PC-9 (cell line): ENCODE measurements around the gene CADM1. TPM values are rescaled to one million over a fixed set of nuclear protein-coding genes. Genes with fewer than 3 reads are reported as not detected.

Source experiments
- BruUV-seq: library from RNA; stranded (reverse); fragments of 400-500 nt; replicated peaks from 2 replicates; lab custom pipeline; 2021; lab: Mats Ljungman, UMichigan
- CTCF ChIA-PET: fragments of 300-600 bp; sonication (Branson Sonifier 250); formaldehyde crosslinking; loops from one replicate; lab custom pipeline; 2022; ENCODE audit warnings: antibody characterized with exemption; lab: Charles Lee
- POLR2A ChIA-PET: fragments of 300-600 bp; sonication (Branson Sonifier 250); formaldehyde crosslinking; loops from one replicate; lab custom pipeline; 2022; ENCODE audit warnings: antibody characterized with exemption; ENCODE audit not compliant: unreplicated experiment; lab: Charles Lee
- DNase-seq, 2 experiments: peaks; one replicate each; pipeline versions ENCODE4 v3.0.0 to v3.0.0-alpha.2; 2015 to 2022; ENCODE audit warnings: mixed read lengths in 1 of 2
- H2AFZ ChIP-seq: fragments of 200-600 bp; sonication (generic); 2 replicates; pipeline ENCODE4 v1.8.1; 2017; ENCODE audit warnings: antibody characterized with exemption
- H3F3A ChIP-seq: fragments of 200-600 bp; sonication (generic); 2 replicates; pipeline ENCODE4 v1.8.1; 2017; ENCODE audit warnings: antibody characterized with exemption, mild to moderate bottlenecking, low read depth; ENCODE audit not compliant: insufficient read depth
- H3K27ac ChIP-seq: fragments of 200-600 bp; sonication (generic); 2 replicates; pipeline ENCODE4 v1.6.1; 2016; ENCODE audit warnings: mixed run types
- H3K27me3 ChIP-seq: fragments of 200-600 bp; sonication (generic); 2 replicates; pipeline ENCODE4 v1.6.1; 2016; ENCODE audit warnings: low read depth, mixed run types; ENCODE audit not compliant: insufficient read depth
- H3K36me3 ChIP-seq: fragments of 200-600 bp; sonication (generic); 2 replicates; pipeline ENCODE4 v1.6.1; 2016; ENCODE audit warnings: low read depth, mixed run types
- H3K4me1 ChIP-seq: fragments of 200-600 bp; sonication (generic); replicated peaks from 2 replicates; pipeline ENCODE4 v1.6.1; 2016; ENCODE audit warnings: mixed run types; ENCODE audit not compliant: insufficient read depth
- H3K4me2 ChIP-seq: fragments of 200-600 bp; sonication (generic); 2 replicates; pipeline ENCODE4 v1.6.1; 2017; ENCODE audit warnings: mixed run types
- H3K4me3 ChIP-seq: fragments of 200-600 bp; sonication (generic); 2 replicates; pipeline ENCODE4 v1.6.1; 2016; ENCODE audit warnings: mixed run types
- H3K79me2 ChIP-seq: fragments of 200-600 bp; sonication (generic); 2 replicates; pipeline ENCODE4 v1.6.1; 2017; ENCODE audit warnings: low read depth, mixed run types
- H3K9me2 ChIP-seq: fragments of 200-600 bp; sonication (generic); 2 replicates; pipeline ENCODE4 v1.8.1; 2017; ENCODE audit warnings: mild to moderate bottlenecking; ENCODE audit not compliant: insufficient read depth
- H3K9me3 ChIP-seq: fragments of 200-600 bp; sonication (generic); 2 replicates; pipeline ENCODE4 v1.8.1; 2016; ENCODE audit warnings: low read depth; ENCODE audit not compliant: insufficient read depth
- H4K20me1 ChIP-seq: fragments of 200-600 bp; sonication (generic); 2 replicates; pipeline ENCODE4 v1.8.1; 2017; ENCODE audit not compliant: insufficient read depth
- CTCF ChIP-seq: fragments of 200-600 bp; sonication (generic); conservative IDR thresholded peaks from 2 replicates; pipeline ENCODE4 v1.6.1; 2017; ENCODE audit warnings: mixed run types, antibody characterized with exemption, mild to moderate bottlenecking, moderate library complexity
- EZH2 ChIP-seq: fragments of 200-600 bp; sonication (generic); IDR thresholded peaks from 2 replicates; pipeline ENCODE4 v1.8.0; 2017; ENCODE audit warnings: antibody characterized with exemption, low read depth
- intact Hi-C: fragments of 100-400 bp; cut with micrococcal nuclease; formaldehyde crosslinking; loops from one replicate; pipeline ENCODE4 v1.10.0; 2022; ENCODE audit not compliant: unreplicated experiment
- total RNA-seq: library from RNA; stranded (reverse); gene quantifications from 2 replicates; pipeline ENCODE4 v1.2.3, GENCODE V29; 2021

CADM1 gene
- total RNA-seq, 1 experiment from 2014 or later = not detected

DNA sequence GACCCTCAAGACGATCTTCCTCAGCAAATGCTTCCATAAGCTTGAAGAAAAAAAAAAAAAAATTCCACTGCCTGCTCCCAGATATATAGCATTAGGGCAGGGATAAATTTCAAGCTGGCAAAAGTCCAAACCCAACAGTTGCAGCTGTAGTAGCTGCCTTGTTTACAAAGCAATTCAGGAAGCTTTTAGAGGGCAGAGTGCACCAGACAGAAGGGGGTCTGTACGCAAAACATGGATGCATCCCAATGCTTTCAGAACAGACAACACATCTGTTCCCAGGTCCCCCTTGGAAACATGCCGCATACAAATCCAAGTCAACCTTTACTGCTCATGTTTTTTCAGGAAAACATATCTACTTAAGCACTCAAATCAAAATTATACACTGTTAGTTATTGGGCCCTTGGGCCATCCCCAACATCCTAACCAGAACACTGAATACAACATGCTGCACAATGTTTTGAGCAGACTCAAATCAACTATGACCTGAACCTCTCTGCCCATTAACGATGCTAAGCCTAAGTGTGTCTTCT is 94.5 kb downstream of the CADM1 start:
- no peak overlapping the region for H3K4me3 ChIP-seq
- peaks cover 13% of the 10 kb centered on the region for H3K27me3 ChIP-seq
- H3K36me3 ChIP-seq = no peaks in the 10 kb centered on the region
- no peaks in the 10 kb centered on the region for H4K20me1 ChIP-seq
- BruUV-seq = no TSS peak
- H3K27ac ChIP-seq = no peak overlapping the region
- no peaks in the 10 kb centered on the region for H3K79me2 ChIP-seq
- CTCF ChIA-PET = no interaction called here
- H3K4me1 ChIP-seq = no peaks in the 10 kb centered on the region
- no peaks in the 10 kb centered on the region for H3K9me2 ChIP-seq
- no peak for DNase-seq
- H3K4me2 ChIP-seq = no peak overlapping the region
- intact Hi-C loops = no loop called here
- POLR2A ChIA-PET = interaction anchor here (0.6 kb wide), 1 partner anchor 657 kb away, joined by 5 read pairs; no protein-coding TSS in a partner anchor
- no peaks in the 10 kb centered on the region for H3F3A ChIP-seq
- no peak for TF ChIP-seq EZH2
- no peak for TF ChIP-seq CTCF
- H3K9me3 ChIP-seq = no peaks in the 10 kb centered on the region
- no peak overlapping the region for H2AFZ ChIP-seq

- no peaks in the 10 kb centered on the region for H3K9me3 ChIP-seq
- no peaks in the 10 kb centered on the region for H3F3A ChIP-seq
- POLR2A ChIA-PET = no interaction called here
- H3K4me2 ChIP-seq = no peak overlapping the region
- H3K79me2 ChIP-seq = no peaks in the 10 kb centered on the region
- no peak overlapping the region for H3K27ac ChIP-seq
- no peaks in the 10 kb centered on the region for H3K9me2 ChIP-seq
- intact Hi-C loops = no loop called here
- no peak overlapping the region for H3K4me3 ChIP-seq
- no peaks in the 10 kb centered on the region for H3K4me1 ChIP-seq
- H4K20me1 ChIP-seq = no peaks in the 10 kb centered on the region
- H2AFZ ChIP-seq = no peak overlapping the region
- CTCF ChIA-PET = no interaction called here
- no peak for DNase-seq
- H3K27me3 ChIP-seq = peaks cover 13% of the 10 kb centered on the region
- H3K36me3 ChIP-seq = no peaks in the 10 kb centered on the region
- no peak for TF ChIP-seq CTCF
- no peak for TF ChIP-seq EZH2
- BruUV-seq = no TSS peak
Measured at GRCh38 chr11:115409116-115409670, 95.0 kb downstream of the CADM1 start.

DNA sequence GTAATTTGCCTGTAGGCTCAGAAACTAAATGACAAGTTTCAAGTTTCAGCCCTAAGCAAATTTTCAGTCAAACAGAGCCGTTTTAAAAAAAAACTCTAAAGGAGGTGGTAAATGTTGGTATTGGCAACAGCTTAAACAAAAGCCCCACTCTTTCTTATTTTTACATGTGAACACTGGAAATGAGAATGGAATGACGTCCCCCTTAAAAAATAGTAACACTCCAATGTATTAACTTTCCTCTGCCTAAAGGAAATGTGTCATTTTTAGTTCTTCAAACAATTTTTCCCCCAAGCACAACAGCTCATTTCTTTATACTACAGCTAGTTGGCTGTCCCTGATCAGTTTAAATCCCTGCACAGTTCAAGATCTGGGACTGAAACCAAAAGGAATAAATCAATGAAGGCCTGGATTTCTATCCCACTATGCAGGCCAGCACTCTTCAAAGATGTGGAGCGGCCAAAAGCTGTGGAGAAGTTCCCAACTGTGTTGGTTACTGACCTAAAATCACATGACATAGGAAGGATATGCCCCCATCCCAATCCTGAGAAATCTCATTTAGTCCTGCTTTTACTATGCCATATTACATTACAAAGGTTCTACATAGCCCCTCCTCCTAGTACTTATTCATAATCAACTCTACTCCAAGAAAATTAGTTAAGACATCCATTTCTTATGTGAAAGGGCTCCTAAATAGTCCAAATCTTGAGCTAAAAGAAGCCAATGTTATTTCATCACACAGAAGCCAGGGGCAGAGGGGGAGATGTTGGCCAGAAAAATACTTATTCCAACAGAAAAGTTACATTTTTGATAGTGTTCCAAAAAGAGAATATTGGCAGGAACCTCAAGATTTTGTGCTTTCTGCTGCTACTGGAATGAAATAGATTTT is 95.9 kb downstream of the CADM1 start:
- Histone ChIP-seq H3K79me2 (no peaks in the 10 kb centered on the region), H3K27ac (no peak overlapping the region), H3K4me2 (no peak overlapping the region), H4K20me1 (no peaks in the 10 kb centered on the region), H3K36me3 (no peaks in the 10 kb centered on the region), H3K27me3 (peaks cover 13% of the 10 kb centered on the region), H3K9me3 (no peaks in the 10 kb centered on the region), H3K9me2 (no peaks in the 10 kb centered on the region), H2AFZ (no peak overlapping the region), H3K4me3 (no peak overlapping the region), H3F3A (no peaks in the 10 kb centered on the region), H3K4me1 (no peaks in the 10 kb centered on the region)
- no TSS peak for BruUV-seq
- TF ChIP-seq EZH2 = no peak
- TF ChIP-seq CTCF = no peak
- POLR2A ChIA-PET = no interaction called here
- intact Hi-C loops = no loop called here
- DNase-seq = no peak
- CTCF ChIA-PET = no interaction called here
